Left lung (tissue), 10 donors: ENCODE measurements around the gene BAIAP2L2. TPM values are rescaled to one million over a fixed set of nuclear protein-coding genes. Genes with fewer than 3 reads are reported as not detected.
"Not testable (repeated sequence)": the region's sequence is repeated elsewhere in the genome, so short reads cannot be mapped to it uniquely, and the experiment has no call there.

Source experiments
- ATAC-seq: fragments of 200-7000 bp; cut with Tn5 transposase; one replicate; pipeline ENCODE4 v1.9.1; 2020; ENCODE audit warnings: moderate library complexity
- DNase-seq, 4 donors: peaks; one replicate each; pipeline ENCODE4 v3.0.0-alpha.2; 2013 to 2020
- H3K27ac ChIP-seq, 2 donors: fragments of 200-600 bp; sonication (generic) in 1 of 2; one replicate each; pipeline versions ENCODE4 v1.5.0 to v1.8.0; 2020 to 2021
- H3K27me3 ChIP-seq, 2 donors: fragments of 200-600 bp; sonication (generic) in 1 of 2; one replicate each; pipeline versions ENCODE4 v1.5.0 to v1.8.0; 2020 to 2021
- H3K36me3 ChIP-seq, 2 donors: fragments of 200-600 bp; sonication (generic) in 1 of 2; one replicate each; pipeline versions ENCODE4 v1.5.0 to v1.8.0; 2020 to 2021
- H3K4me1 ChIP-seq, 2 donors: fragments of 200-600 bp; one replicate each; pipeline ENCODE4 v1.8.0; 2021
- H3K4me3 ChIP-seq, 2 donors: fragments of 200-600 bp; sonication (generic) in 1 of 2; one replicate each; pipeline versions ENCODE4 v1.5.0 to v1.8.0; 2020 to 2021; ENCODE audit warnings: mild to moderate bottlenecking in 1 of 2
- H3K9me3 ChIP-seq, 2 donors: fragments of 200-600 bp; sonication (generic) in 1 of 2; one replicate each; pipeline versions ENCODE4 v1.5.0 to v1.8.0; 2020 to 2021
- intact Hi-C, 2 donors: fragments of 100-400 bp; cut with DNase I; formaldehyde crosslinking; loops; one replicate each; pipeline versions ENCODE4 v1.11.2 to v1.14.2; 2022
- polyA plus RNA-seq, 6 donors: library from polyadenylated mRNA; unstranded; fragments of 120-200 nt; gene quantifications; one replicate each; pipeline ENCODE4 v1.2.1, GENCODE V29; 2013; ENCODE audit not compliant: insufficient read length in 6 of 6
- total RNA-seq, 2 donors: library from RNA; stranded (reverse); fragmentation: NEBNext Ultra II Directional; extraction: Animal tissue kit (Norgen Biotek cat#: 25700); gene quantifications; one replicate each; pipeline ENCODE4 v1.2.1, GENCODE V29; 2021
- TF ChIP-seq, protein P1 (sequence below), 2 donors: fragments of 200-600 bp; sonication (generic) in 1 of 2; IDR thresholded peaks; one replicate each; pipeline versions ENCODE4 v1.5.0 to v1.8.0; 2021; ENCODE audit warnings: antibody characterized with exemption in 2 of 2
- donor health status: DM: no; HTN: yes; CAD: no.
- donor health status: DM: no; HTN: no; CAD: no.

BAIAP2L2 gene
- total and polyA plus RNA-seq, 8 donors, result 0.34 to 1.5 (median 0.99) TPM

DNA sequence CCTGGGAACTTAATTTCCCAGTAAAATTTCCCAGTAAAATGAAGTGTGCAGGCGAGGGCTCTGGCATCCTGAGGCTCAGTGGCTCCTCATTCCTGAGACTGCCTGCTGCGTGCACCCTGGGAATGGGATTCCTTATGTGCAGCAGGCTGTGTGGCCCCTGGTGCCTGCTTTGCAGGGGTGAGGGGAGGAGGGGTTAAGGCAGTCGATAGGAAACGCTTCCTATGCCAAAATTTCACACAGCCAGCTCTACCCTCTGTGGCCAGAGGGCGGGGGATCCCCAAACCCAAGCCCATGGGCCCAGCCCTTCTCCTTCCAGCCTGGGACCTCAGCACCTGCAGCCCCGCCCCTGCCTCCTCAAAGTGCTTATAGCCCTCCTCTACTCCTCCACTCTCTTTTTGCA is 12.1 kb upstream of the BAIAP2L2 start:
- ATAC-seq (no peak), DNase-seq (no peak)
- no peaks in the 10 kb centered on the region for H3K27me3 ChIP-seq
- no peaks in the 10 kb centered on the region for H3K9me3 ChIP-seq
- H3K4me1 ChIP-seq, result no peaks in the 10 kb centered on the region
- TF ChIP-seq, protein P1, sequence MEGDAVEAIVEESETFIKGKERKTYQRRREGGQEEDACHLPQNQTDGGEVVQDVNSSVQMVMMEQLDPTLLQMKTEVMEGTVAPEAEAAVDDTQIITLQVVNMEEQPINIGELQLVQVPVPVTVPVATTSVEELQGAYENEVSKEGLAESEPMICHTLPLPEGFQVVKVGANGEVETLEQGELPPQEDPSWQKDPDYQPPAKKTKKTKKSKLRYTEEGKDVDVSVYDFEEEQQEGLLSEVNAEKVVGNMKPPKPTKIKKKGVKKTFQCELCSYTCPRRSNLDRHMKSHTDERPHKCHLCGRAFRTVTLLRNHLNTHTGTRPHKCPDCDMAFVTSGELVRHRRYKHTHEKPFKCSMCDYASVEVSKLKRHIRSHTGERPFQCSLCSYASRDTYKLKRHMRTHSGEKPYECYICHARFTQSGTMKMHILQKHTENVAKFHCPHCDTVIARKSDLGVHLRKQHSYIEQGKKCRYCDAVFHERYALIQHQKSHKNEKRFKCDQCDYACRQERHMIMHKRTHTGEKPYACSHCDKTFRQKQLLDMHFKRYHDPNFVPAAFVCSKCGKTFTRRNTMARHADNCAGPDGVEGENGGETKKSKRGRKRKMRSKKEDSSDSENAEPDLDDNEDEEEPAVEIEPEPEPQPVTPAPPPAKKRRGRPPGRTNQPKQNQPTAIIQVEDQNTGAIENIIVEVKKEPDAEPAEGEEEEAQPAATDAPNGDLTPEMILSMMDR (IDR thresholded peaks at IDR 0.05), result no peak
- intact Hi-C loops, result no loop called here
- peaks cover 0 to 17% of the 10 kb centered on the region in 2 donors for H3K36me3 ChIP-seq
- no peak overlapping the region for H3K4me3 ChIP-seq
- no peak overlapping the region for H3K27ac ChIP-seq

DNA sequence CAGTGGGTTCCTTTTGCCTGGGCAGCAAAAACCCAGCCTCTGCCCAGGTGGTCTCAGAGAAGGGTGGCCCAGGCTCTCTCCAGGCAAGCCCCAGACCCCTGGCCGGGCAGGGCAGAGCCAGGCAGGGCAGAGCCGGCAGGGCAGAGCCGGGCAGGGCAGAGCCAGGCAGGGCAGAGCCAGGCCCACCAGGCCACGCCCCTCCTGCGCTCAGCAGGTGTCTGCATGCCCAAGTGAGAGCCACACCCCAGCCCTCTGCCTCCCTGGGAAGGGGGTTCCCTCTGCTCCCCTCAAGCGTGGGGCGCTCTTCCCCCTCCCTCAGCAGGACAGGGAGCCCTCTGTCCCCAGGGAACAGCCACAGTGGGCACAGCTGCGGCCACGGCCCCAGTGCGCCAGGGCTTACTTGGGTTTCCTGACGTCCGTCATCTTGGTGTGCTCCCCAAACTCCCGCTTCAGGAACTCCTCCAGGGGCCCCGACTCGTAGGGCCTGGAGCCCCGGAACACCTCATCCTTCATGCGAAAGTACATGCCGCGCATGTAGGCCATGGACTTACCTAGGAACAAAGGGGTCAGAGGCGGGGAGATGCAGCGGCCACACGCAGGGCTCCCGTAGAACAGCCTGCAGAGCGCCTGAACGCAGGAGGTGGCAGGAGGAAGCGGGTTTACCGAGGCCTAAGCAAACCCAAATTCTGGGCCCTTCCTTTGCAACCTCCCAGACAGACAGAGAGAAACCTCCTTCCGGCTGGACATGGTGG is 10.1 kb upstream of the BAIAP2L2 start:
- Histone ChIP-seq H3K27ac (no peak overlapping the region), H3K4me3 (no peak overlapping the region), H3K27me3 (no peaks in the 10 kb centered on the region), H3K4me1 (no peaks in the 10 kb centered on the region), H3K9me3 (no peaks in the 10 kb centered on the region), H3K36me3 (peaks cover 0 to 8% of the 10 kb centered on the region in 2 donors)
- no peak for ATAC-seq
- intact Hi-C loops, result no loop called here
- TF ChIP-seq, protein P1 (IDR thresholded peaks at IDR 0.05), result no peak
- peak in 1 of 4 donors; percentile 61 for DNase-seq

DNA sequence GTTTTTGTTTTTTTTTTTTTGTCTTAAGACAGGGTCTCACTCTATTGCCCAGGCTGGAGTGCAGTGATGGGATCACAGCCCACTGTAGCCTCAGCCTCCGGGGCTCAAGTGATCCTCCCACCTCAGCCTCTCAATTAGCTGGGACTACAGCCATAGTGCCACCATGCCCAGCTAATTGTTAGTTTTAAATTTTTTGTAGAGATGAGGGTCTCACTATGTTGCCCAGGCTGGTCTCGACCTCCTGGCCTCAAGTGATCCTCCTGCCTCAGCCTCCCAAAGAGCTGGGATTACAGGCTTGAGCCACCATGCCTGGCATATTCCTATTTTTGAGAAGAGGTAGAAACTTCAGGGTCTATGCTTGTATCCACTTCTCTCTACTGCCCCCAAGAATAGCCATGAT is 8.3 kb upstream of the BAIAP2L2 start:
- not testable (repeated sequence) for H3K27ac ChIP-seq, ATAC-seq, DNase-seq, H3K36me3 ChIP-seq, H3K9me3 ChIP-seq, H3K4me3 ChIP-seq, H3K27me3 ChIP-seq, H3K4me1 ChIP-seq
- intact Hi-C loops, result loop anchor here in 1 of 2 donors (10.0 kb wide), 1 partner anchor 236 kb away; no protein-coding TSS in a partner anchor

DNA sequence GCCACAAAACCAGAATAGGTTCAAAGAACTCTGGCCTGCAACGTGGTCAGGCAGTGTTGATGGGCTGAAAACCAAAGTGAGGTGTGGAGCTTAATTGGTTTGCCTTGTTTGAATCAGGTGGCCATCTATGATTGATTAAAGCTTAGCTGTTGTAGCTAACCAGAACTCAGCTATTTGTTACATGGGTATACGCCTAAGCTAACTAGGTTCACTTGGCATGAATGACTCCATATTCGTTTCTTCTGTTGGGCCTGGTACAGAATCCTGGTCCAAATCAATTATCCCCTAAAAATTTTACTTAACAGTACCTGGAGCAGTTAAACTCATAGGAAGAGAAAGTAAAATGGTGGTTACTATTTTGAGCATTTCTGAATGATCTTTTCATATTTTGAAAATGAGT is 7.7 kb upstream of the BAIAP2L2 start:
- Histone ChIP-seq H3K9me3 (no peaks in the 10 kb centered on the region), H3K4me1 (peaks cover 0 to 6% of the 10 kb centered on the region in 2 donors), H3K27ac (no peak overlapping the region), H3K4me3 (no peak overlapping the region), H3K36me3 (no peaks in the 10 kb centered on the region), H3K27me3 (no peaks in the 10 kb centered on the region)
- intact Hi-C loops, result loop anchor here in 1 of 2 donors (10.0 kb wide), 1 partner anchor 237 kb away; no protein-coding TSS in a partner anchor
- TF ChIP-seq, protein P1 (IDR thresholded peaks at IDR 0.05), result no peak
- ATAC-seq (no peak), DNase-seq (no peak)

DNA sequence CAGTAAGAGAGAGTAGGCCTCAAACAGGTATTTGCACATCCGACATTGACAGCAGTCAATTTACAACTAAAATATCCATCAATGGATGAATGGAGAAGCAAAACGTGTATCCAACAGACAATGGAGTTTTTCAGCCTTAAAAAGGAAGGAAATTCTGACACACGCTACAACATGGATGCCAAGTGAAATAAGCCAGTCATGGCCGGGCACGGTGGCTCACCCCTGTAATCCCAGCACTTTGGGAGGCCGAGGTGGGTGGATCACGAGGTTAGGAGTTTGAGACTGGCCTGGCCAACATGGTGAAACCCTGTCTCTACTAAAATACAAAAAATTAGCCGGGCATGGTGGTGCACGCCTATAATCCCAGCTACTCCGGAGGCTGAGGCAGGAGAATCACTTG is 7.1 kb upstream of the BAIAP2L2 start:
- not testable (repeated sequence) for H3K27me3 ChIP-seq
- intact Hi-C loops, result loop anchor here in 1 of 2 donors (10.0 kb wide), 1 partner anchor 237 kb away; no protein-coding TSS in a partner anchor

DNA sequence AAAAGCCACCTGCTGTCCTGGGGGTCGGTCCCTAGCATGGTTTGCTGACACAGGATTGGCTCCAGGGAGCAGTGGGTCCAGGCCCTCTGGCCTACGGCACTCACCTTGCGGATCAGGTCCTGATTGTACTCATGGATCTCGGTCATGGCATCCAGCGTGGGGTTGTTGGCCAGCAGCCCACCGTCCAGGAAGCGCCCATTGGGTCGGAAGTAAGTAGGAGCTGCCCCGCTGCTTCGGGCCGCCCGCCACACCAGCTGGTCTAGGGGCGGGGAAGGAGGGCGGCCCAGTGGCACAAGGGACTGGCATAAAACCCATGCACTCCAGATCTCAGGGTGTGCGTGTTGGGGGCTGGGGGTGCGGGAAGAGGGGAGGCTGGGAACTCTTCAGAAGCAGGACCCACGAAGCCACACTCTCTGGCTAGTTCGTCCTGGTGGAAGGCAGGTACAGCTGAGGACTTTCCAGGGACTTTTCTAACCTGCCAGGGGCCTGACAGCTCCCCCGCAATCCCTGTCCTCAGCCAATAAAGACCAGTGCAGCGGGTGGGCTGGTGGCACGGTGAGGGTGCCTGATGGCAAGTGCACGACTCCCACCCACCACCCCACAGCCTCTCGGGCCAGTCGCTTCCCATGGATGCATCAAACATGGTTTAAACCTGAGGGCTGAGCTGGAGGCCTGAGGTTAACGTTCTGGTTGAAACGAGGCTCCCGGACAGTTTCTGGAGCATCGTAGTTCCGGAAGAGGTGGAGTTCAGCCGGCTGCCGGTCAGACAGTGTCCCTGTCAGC is 5.1 kb upstream of the BAIAP2L2 start:
- Histone ChIP-seq H3K27ac (no peak overlapping the region), H3K9me3 (no peaks in the 10 kb centered on the region), H3K27me3 (no peaks in the 10 kb centered on the region), H3K4me1 (peaks cover 0 to 6% of the 10 kb centered on the region in 2 donors), H3K4me3 (no peak overlapping the region), H3K36me3 (no peaks in the 10 kb centered on the region)
- intact Hi-C loops, result loop anchor here in 1 of 2 donors (10.0 kb wide), 1 partner anchor 239 kb away; no protein-coding TSS in a partner anchor
- ATAC-seq (no peak), DNase-seq (peak in 1 of 4 donors; percentile 64)
- TF ChIP-seq, protein P1 (IDR thresholded peaks at IDR 0.05), result no peak

More for the DNA sequence above, 7.1 kb upstream of the BAIAP2L2 start:
- not testable (repeated sequence) for DNase-seq, H3K4me1 ChIP-seq, H3K4me3 ChIP-seq, H3K9me3 ChIP-seq, ATAC-seq, H3K27ac ChIP-seq, H3K36me3 ChIP-seq
